NCI-H510A treated with DMSO at 0.1 percent for 48 hours (cell line): ENCODE measurements around the gene ACP2.

Experiments
- DNase-seq: peaks from one replicate; lab custom pipeline; 2025; lab: John Stamatoyannopoulos, UW

ACP2 gene

GRCh38 chr11:47248664-47249377 is at the start of gene ACP2:
Gene ACP2, minus strand, starts transcription at chr11:47248814. Its CDS starts 25 bp downstream, at chr11:47248789.
- peak; percentile 6 for DNase-seq

- no peak for DNase-seq
These were observed 47.4 kb upstream of the ACP2 start for GRCh38 chr11:47296045-47296444.

- DNase-seq, result no peak
These were observed 46.8 kb upstream of the ACP2 start for GRCh38 chr11:47295385-47295784.

GRCh38 chr11:47289856-47290255 is 41.2 kb upstream of the ACP2 start:
- no peak for DNase-seq

- DNase-seq, result no peak
These were observed 39.5 kb upstream of the ACP2 start for GRCh38 chr11:47288066-47288465.

- DNase-seq, result no peak
These were observed 37.6 kb upstream of the ACP2 start for GRCh38 chr11:47285969-47286770.

- no peak for DNase-seq
These were observed 35.5 kb upstream of the ACP2 start for GRCh38 chr11:47284151-47284550.

- no peak for DNase-seq
These were observed 33.8 kb upstream of the ACP2 start for GRCh38 chr11:47282462-47282861.

GRCh38 chr11:47280860-47281259 is 32.2 kb upstream of the ACP2 start:
- DNase-seq, result no peak

GRCh38 chr11:47280099-47280498 is 31.5 kb upstream of the ACP2 start:
- no peak for DNase-seq

- DNase-seq, result no peak
These were observed 30.2 kb upstream of the ACP2 start for GRCh38 chr11:47278769-47279168.

- DNase-seq, result no peak
These were observed 29.4 kb upstream of the ACP2 start for GRCh38 chr11:47278058-47278457.

- no peak for DNase-seq
These were observed 28.3 kb upstream of the ACP2 start for GRCh38 chr11:47276923-47277322.

- no peak for DNase-seq
These were observed 26.1 kb upstream of the ACP2 start for GRCh38 chr11:47274495-47275235.

GRCh38 chr11:47272706-47273105 is 24.1 kb upstream of the ACP2 start:
- DNase-seq, result no peak

- peak; percentile 16 for DNase-seq
These were observed 23.5 kb upstream of the ACP2 start for GRCh38 chr11:47271961-47272661.

- no peak for DNase-seq
These were observed 22.7 kb upstream of the ACP2 start for GRCh38 chr11:47271328-47271727.

- DNase-seq, result no peak
These were observed 22.0 kb upstream of the ACP2 start for GRCh38 chr11:47270331-47271271.

- DNase-seq, result no peak
These were observed 21.3 kb upstream of the ACP2 start, which contains the start of gene MADD for GRCh38 chr11:47269829-47270305. Gene MADD, plus strand, starts transcription at chr11:47270133.

- peak; percentile 68 for DNase-seq
These were observed 20.6 kb upstream of the ACP2 start for GRCh38 chr11:47269002-47269828.
